GM19240 (cell line): ENCODE data around the gene CREB5.
A peak's percentile ranks its signal among the peaks of the same experiment; 100 is the strongest.

Experiments
- DNase-seq: peaks from one replicate; pipeline ENCODE4 v3.0.0; 2011; ENCODE audit warnings: low spot score; ENCODE audit not compliant: insufficient read length

CREB5 gene

GRCh38 chr7:28847176-28847575 lies 434.9 kb downstream of the CREB5 start:
- no peak for DNase-seq

- DNase-seq = no peak
Measured at GRCh38 chr7:28847681-28848080, 435.4 kb downstream of the CREB5 start.

- no peak for DNase-seq
Measured at GRCh38 chr7:28848906-28849305, 436.6 kb downstream of the CREB5 start.

GRCh38 chr7:28850699-28851098 lies 438.4 kb downstream of the CREB5 start:
- DNase-seq = no peak

GRCh38 chr7:28853150-28853549 lies 440.8 kb downstream of the CREB5 start:
- DNase-seq = no peak

GRCh38 chr7:28853834-28854749 lies 441.8 kb downstream of the CREB5 start:
- peak; percentile 76 for DNase-seq

- DNase-seq = no peak
Measured at GRCh38 chr7:28854750-28855074, 442.4 kb downstream of the CREB5 start.

GRCh38 chr7:28855538-28856217 lies 443.4 kb downstream of the CREB5 start:
- DNase-seq = no peak

- no peak for DNase-seq
Measured at GRCh38 chr7:28856656-28857055, 444.3 kb downstream of the CREB5 start.

GRCh38 chr7:28858206-28858605 lies 445.9 kb downstream of the CREB5 start:
- DNase-seq = no peak

- no peak for DNase-seq
Measured at GRCh38 chr7:28858895-28859294, 446.6 kb downstream of the CREB5 start.

GRCh38 chr7:28861825-28862224 lies 449.5 kb downstream of the CREB5 start:
- DNase-seq = no peak

GRCh38 chr7:28862595-28863272 lies 450.4 kb downstream of the CREB5 start:
- no peak for DNase-seq

GRCh38 chr7:28865601-28866144 lies 453.4 kb downstream of the CREB5 start:
- DNase-seq = no peak

GRCh38 chr7:28868712-28869111 lies 456.4 kb downstream of the CREB5 start:
- no peak for DNase-seq

- DNase-seq = no peak
Measured at GRCh38 chr7:28871077-28871476, 458.8 kb downstream of the CREB5 start.

- DNase-seq = no peak
Measured at GRCh38 chr7:28871631-28872030, 459.3 kb downstream of the CREB5 start.

- DNase-seq = no peak
Measured at GRCh38 chr7:28872226-28872625, 459.9 kb downstream of the CREB5 start.

- DNase-seq = no peak
Measured at GRCh38 chr7:28873365-28873764, 461.0 kb downstream of the CREB5 start.

- no peak for DNase-seq
Measured at GRCh38 chr7:28874001-28874400, 461.7 kb downstream of the CREB5 start.
